ENCODE data around the gene CUL7. TPM values are rescaled to one million over a fixed set of nuclear protein-coding genes. Genes with fewer than 3 reads are reported as not detected.

CUL7 gene
- total RNA-seq, 1 experiment from 2014 or later, result 23.5 TPM

DNA sequence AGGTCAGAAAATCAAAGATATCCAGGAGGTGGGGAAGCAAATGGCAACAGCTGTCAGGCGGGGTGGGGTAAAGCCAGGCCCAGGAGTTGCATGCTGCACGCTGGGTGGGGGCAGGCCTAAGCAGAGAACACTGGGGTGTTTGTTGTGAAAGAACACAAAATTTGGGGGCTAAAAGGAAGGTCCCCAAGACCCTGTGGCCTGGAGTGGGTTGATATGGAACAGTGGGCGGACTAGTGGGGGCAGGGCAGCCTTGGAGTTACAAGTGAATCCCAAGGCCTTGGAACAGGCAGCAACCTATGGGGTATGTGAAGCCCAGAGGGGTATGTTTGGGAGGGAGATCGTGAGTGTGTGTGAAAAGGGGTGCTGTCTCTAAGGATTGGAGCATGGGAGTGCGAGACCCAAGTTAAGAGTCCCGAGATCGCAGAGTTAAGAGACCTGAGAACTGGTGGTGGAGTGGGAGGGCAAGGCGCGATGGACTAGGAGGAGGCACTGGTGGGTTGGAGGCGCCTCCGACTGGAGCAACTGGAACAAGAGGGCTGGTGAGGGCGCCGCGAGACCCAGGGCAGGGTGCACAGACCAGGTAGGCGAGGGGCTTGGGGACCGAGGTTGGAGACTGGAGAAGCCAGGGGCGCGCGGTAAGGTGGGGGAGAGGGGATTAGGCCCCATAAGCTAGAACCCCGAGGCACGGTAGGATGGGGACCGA, 658 bp downstream of the CUL7 start:
- Histone ChIP-seq H3K79me2 (ENCODE audit: insufficient read depth, low read length) (0 out of 2 replicates have a peak, but pooled peaks cover 2% of the 10 kb centered on the region), H2BK120ac (ENCODE audit: low read depth, low read length, poor library complexity, severe bottlenecking) (no peak overlapping the region), H4K20me1 (ENCODE audit: control insufficient read depth, insufficient read depth, insufficient read length) (no peaks in the 10 kb centered on the region), H2BK12ac (ENCODE audit: insufficient read length, low read depth, low read length) (no peak overlapping the region), H3K14ac (ENCODE audit: insufficient read depth, low read length) (peak overlapping the region; percentile 85), H2AFZ (ENCODE audit: low read length) (no peak overlapping the region), H3K27ac (ENCODE audit: insufficient read length, low read depth, low read length) (no peak overlapping the region), H2BK5ac (ENCODE audit: insufficient read length, low read length) (no peak overlapping the region), H3K23me2 (ENCODE audit: insufficient read length, low read depth, low read length, poor library complexity, severe bottlenecking) (peaks cover 7% of the 10 kb centered on the region), H3K4me1 (ENCODE audit: insufficient read depth, low read length) (no peaks in the 10 kb centered on the region), H4K5ac (ENCODE audit: insufficient read length, low read depth, low read length) (no peak overlapping the region), H3K4ac (ENCODE audit: low read depth, low read length) (no peak overlapping the region; the same call in 1 of the 2 replicates), H3K4me2 (ENCODE audit: insufficient read depth, insufficient read length, low read length) (peak overlapping the region; percentile 52), H3K18ac (ENCODE audit: insufficient read length, low read depth, low read length) (peak overlapping the region; percentile 52), H3K9me3 (ENCODE audit: control insufficient read depth, low read depth, low read length) (no peaks in the 10 kb centered on the region), H3K79me1 (ENCODE audit: insufficient read depth, low read depth, low read length, poor library complexity, severe bottlenecking) (no peaks in the 10 kb centered on the region), H2AK5ac (ENCODE audit: insufficient read length, low read length) (no peak overlapping the region), H3K27me3 (ENCODE audit: insufficient read depth, low read length) (no peaks in the 10 kb centered on the region), H3K9ac (ENCODE audit: extremely low read depth, insufficient read length, low read length) (peak overlapping the region; percentile 72), H3K56ac (ENCODE audit: insufficient read length, low read depth, low read length) (no peak overlapping the region), H2BK20ac (ENCODE audit: low read depth, low read length, poor library complexity, severe bottlenecking) (no peak overlapping the region), H3K23ac (ENCODE audit: insufficient read length, low read depth, low read length) (no peak overlapping the region), H2BK15ac (ENCODE audit: low read depth, low read length) (no peak overlapping the region), H4K91ac (ENCODE audit: insufficient read length, low read depth, low read length) (no peak overlapping the region), H3T11ph (ENCODE audit: low read length) (no peak overlapping the region), H4K8ac (replicated peaks; ENCODE audit: insufficient read length, low read depth, low read length) (no peak overlapping the region)
- H3K27me3 Mint-ChIP-seq (ENCODE audit: low read depth), result no peaks in the 10 kb centered on the region; the same call in 1 of the 2 replicates
- DNase-seq, result peak; percentile 51
- H3K4me1 Mint-ChIP-seq, result peaks cover 24 to 25% of the 10 kb centered on the region in 2 experiments
- peaks cover 31 to 59% (median 56%) of the 10 kb centered on the region in 3 experiments for H3K36me3 Mint-ChIP-seq (ENCODE audit: insufficient read depth in 1 of 3, low read depth in 3 of 3)
- TF ChIP-seq, protein P1, sequence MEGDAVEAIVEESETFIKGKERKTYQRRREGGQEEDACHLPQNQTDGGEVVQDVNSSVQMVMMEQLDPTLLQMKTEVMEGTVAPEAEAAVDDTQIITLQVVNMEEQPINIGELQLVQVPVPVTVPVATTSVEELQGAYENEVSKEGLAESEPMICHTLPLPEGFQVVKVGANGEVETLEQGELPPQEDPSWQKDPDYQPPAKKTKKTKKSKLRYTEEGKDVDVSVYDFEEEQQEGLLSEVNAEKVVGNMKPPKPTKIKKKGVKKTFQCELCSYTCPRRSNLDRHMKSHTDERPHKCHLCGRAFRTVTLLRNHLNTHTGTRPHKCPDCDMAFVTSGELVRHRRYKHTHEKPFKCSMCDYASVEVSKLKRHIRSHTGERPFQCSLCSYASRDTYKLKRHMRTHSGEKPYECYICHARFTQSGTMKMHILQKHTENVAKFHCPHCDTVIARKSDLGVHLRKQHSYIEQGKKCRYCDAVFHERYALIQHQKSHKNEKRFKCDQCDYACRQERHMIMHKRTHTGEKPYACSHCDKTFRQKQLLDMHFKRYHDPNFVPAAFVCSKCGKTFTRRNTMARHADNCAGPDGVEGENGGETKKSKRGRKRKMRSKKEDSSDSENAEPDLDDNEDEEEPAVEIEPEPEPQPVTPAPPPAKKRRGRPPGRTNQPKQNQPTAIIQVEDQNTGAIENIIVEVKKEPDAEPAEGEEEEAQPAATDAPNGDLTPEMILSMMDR (conservative IDR thresholded peaks at IDR 0.05), result no peak
- H3K4me3 Mint-ChIP-seq, result peak overlapping the region; percentile 94
- peak overlapping the region; percentile 88 to 98 (median 92) for H3K27ac Mint-ChIP-seq
- H3K9me3 Mint-ChIP-seq, result peaks cover 0 to 3% of the 10 kb centered on the region in 2 experiments; a peak in 1 of 5 replicates
- WGBS (ENCODE audit: extremely low coverage, insufficient read length, low lambda C conversion rate), result no CpG with 5 or more reads among the region's 22 CpGs

All from H9 (cell line).